Measurements from ENCODE around the gene MICU2. TPM values are rescaled to one million over a fixed set of nuclear protein-coding genes. Genes with fewer than 3 reads are reported as not detected.

MICU2 gene
- total and polyA plus RNA-seq, 2 of the 13 experiments (the other 11 are each of a cell fraction or from before 2014, with no cell fraction given) = 31.7 to 42.4 TPM

GRCh38 chr13:21522847-21523246 lies 81.1 kb downstream of the MICU2 start (continued):
- TF ChIP-seq ZHX2 (IDR thresholded peaks at IDR 0.05; ENCODE audit: low read depth) (no peak), ZHX2 (CRISPR knock-in tag; IDR thresholded peaks at IDR 0.05; ENCODE audit: borderline replicate concordance) (no peak), RXRA (CRISPR knock-in tag; IDR thresholded peaks at IDR 0.05) (no peak)

- in situ Hi-C loops (cut with HindIII; ENCODE audit: extremely low pct_ligation_motif_present, low pct_unique_long_range_greater_than_20kb) = no loop called here
- intact Hi-C loops (cut with micrococcal nuclease; ENCODE audit: unreplicated experiment) = no loop called here
- no peak overlapping the region for H3K27ac ChIP-seq (ENCODE audit: extremely low read length, insufficient read depth, low read length)
- H3K4me2 ChIP-seq (ENCODE audit: low read depth, low read length) = no peak overlapping the region
- BruUV-seq (replicated peaks) = no TSS peak
- ATAC-seq (no peak), FAIRE-seq (no peak), DNase-seq (ENCODE audit: low spot score) (no peak)
- H3K4me3 ChIP-seq (replicated peaks in 1 of 3; ENCODE audit: insufficient read depth in 1 of 3, low read depth in 2 of 3, low read length in 3 of 3) = no peak overlapping the region
- H3K9ac ChIP-seq (ENCODE audit: insufficient read depth, low read depth, low read length) = no peak overlapping the region
- no peaks in the 10 kb centered on the region for H3K9me3 ChIP-seq (ENCODE audit: low read length)
- H3K4me1 ChIP-seq (ENCODE audit: insufficient read depth, low read length) = peaks cover 13% of the 10 kb centered on the region
- ChIA-PET POLR2A (no interaction called here), CTCF (ENCODE audit: low intra/inter-chr PET ratio, low total read pairs) (no interaction called here)
- no peaks in the 10 kb centered on the region for H3K79me2 ChIP-seq (ENCODE audit: insufficient read depth, low read length)
- WGBS (ENCODE audit: low lambda C conversion rate) = 94% methylated on average over 1 of the region's 1 CpG
- H4K20me1 ChIP-seq (ENCODE audit: insufficient read depth, low read length) = no peaks in the 10 kb centered on the region
- no peaks in the 10 kb centered on the region for H3K27me3 ChIP-seq (ENCODE audit: control insufficient read depth in 1 of 2, insufficient read depth in 2 of 2, low read length in 2 of 2)
- H3K36me3 ChIP-seq (replicated peaks in 1 of 2; ENCODE audit: control insufficient read depth in 1 of 2, insufficient read depth in 2 of 2, low read length in 2 of 2) = peaks cover 0 to 26% of the 10 kb centered on the region in 2 experiments; a peak in 2 of 5 replicates
- TF ChIP-seq RFXANK (CRISPR knock-in tag; IDR thresholded peaks at IDR 0.05) = no peak
- TF ChIP-seq MAFF (IDR thresholded peaks at IDR 0.05; ENCODE audit: low read depth, low read length) = peak; percentile 26; the same call in 1 of the 2 replicates
- no peak for TF ChIP-seq ZBTB49 (CRISPR knock-in tag; IDR thresholded peaks at IDR 0.05; ENCODE audit: borderline replicate concordance)
- TF ChIP-seq MAFK (conservative IDR thresholded peaks at IDR 0.05 in 1 of 2, IDR thresholded peaks at IDR 0.05 in 1 of 2; ENCODE audit: low read length in 2 of 2) = peak; percentile 54 to 61
- TF ChIP-seq SKI (IDR thresholded peaks at IDR 0.05; ENCODE audit: partially characterized antibody) = no peak
- no peak for TF ChIP-seq CTCF (CRISPR knock-in tag; IDR thresholded peaks at IDR 0.05)
- H2AFZ ChIP-seq (ENCODE audit: low read length) = no peak overlapping the region
Measured at GRCh38 chr13:21522130-21522529, 81.8 kb downstream of the MICU2 start.

Measured in HepG2 (cell line).